ENCODE results near the gene EHMT1.
A peak's percentile ranks its signal among the peaks of the same experiment; 100 is the strongest.

The EHMT1 gene

GRCh38 chr9:137670391-137671195 is 51.8 kb downstream of the EHMT1 start:
- no peak for DNase-seq (ENCODE audit: insufficient read length, low spot score)
- FAIRE-seq = no peak

GRCh38 chr9:137671196-137671538 is 52.4 kb downstream of the EHMT1 start:
- FAIRE-seq (no peak), DNase-seq (ENCODE audit: insufficient read length, low spot score) (no peak)

- FAIRE-seq (no peak), DNase-seq (ENCODE audit: insufficient read length, low spot score) (no peak)
These were observed 52.9 kb downstream of the EHMT1 start for GRCh38 chr9:137671721-137672120.

GRCh38 chr9:137672907-137673791 is 54.3 kb downstream of the EHMT1 start:
- peak; percentile 76 for DNase-seq (ENCODE audit: insufficient read length, low spot score)
- FAIRE-seq = peak; percentile 78

GRCh38 chr9:137673886-137674285 is 55.1 kb downstream of the EHMT1 start:
- DNase-seq (ENCODE audit: insufficient read length, low spot score) (no peak), FAIRE-seq (no peak)

- FAIRE-seq = no peak
- DNase-seq (ENCODE audit: insufficient read length, low spot score) = no peak
These were observed 55.6 kb downstream of the EHMT1 start for GRCh38 chr9:137674307-137674975.

GRCh38 chr9:137674976-137675320 is 56.1 kb downstream of the EHMT1 start:
- DNase-seq (ENCODE audit: insufficient read length, low spot score) (no peak), FAIRE-seq (no peak)

- DNase-seq (ENCODE audit: insufficient read length, low spot score) (no peak), FAIRE-seq (no peak)
These were observed 58.2 kb downstream of the EHMT1 start for GRCh38 chr9:137676998-137677397.

GRCh38 chr9:137678202-137678601 is 59.4 kb downstream of the EHMT1 start:
- DNase-seq (ENCODE audit: insufficient read length, low spot score) (no peak), FAIRE-seq (no peak)

- FAIRE-seq (peak; percentile 71), DNase-seq (ENCODE audit: insufficient read length, low spot score) (no peak)
These were observed 60.4 kb downstream of the EHMT1 start for GRCh38 chr9:137679249-137679648.

GRCh38 chr9:137679695-137680305 is 61.0 kb downstream of the EHMT1 start:
- DNase-seq (ENCODE audit: insufficient read length, low spot score) = no peak
- FAIRE-seq = no peak

- no peak for FAIRE-seq
These were observed 61.9 kb downstream of the EHMT1 start for GRCh38 chr9:137680444-137681358.

GRCh38 chr9:137682428-137683105 is 63.8 kb downstream of the EHMT1 start:
- DNase-seq (ENCODE audit: insufficient read length, low spot score) = no peak
- FAIRE-seq = no peak

More at GRCh38 chr9:137680444-137681358, 61.9 kb downstream of the EHMT1 start:
- no peak for DNase-seq (ENCODE audit: insufficient read length, low spot score)

- FAIRE-seq = no peak
- DNase-seq (ENCODE audit: insufficient read length, low spot score) = no peak
These were observed 64.6 kb downstream of the EHMT1 start for GRCh38 chr9:137683262-137683864.

- FAIRE-seq (no peak), DNase-seq (ENCODE audit: insufficient read length, low spot score) (no peak)
These were observed 66.4 kb downstream of the EHMT1 start for GRCh38 chr9:137685035-137685740.

- DNase-seq (ENCODE audit: insufficient read length, low spot score) (no peak), FAIRE-seq (no peak)
These were observed 67.1 kb downstream of the EHMT1 start for GRCh38 chr9:137685741-137686420.

- DNase-seq (ENCODE audit: insufficient read length, low spot score) (no peak), FAIRE-seq (no peak)
These were observed 69.5 kb downstream of the EHMT1 start for GRCh38 chr9:137688261-137688660.

- FAIRE-seq (no peak), DNase-seq (ENCODE audit: insufficient read length, low spot score) (no peak)
These were observed 69.9 kb downstream of the EHMT1 start for GRCh38 chr9:137688725-137689124.
